Measurements from ENCODE around the gene ZNF337. TPM values are rescaled to one million over a fixed set of nuclear protein-coding genes. Genes with fewer than 3 reads are reported as not detected.
A peak's percentile ranks its signal among the peaks of the same experiment; 100 is the strongest.

Gene ZNF337
- total and polyA plus RNA-seq, 2 of the 13 experiments (the other 11 are each of a cell fraction or from before 2014, with no cell fraction given), result 17.0 to 19.6 TPM

GRCh38 chr20:25696371-25697131 is at the start of gene ZNF337 (continued):
- no peak; the same call in 1 of the 2 replicates for TF ChIP-seq ZNF737 (CRISPR knock-in tag; IDR thresholded peaks at IDR 0.05; ENCODE audit: borderline replicate concordance)
- TF ChIP-seq ZNF343 (CRISPR knock-in tag; IDR thresholded peaks at IDR 0.05), result no peak; the same call in none of the 2 replicates
- TF ChIP-seq RBM39 (IDR thresholded peaks at IDR 0.05; ENCODE audit: low read depth, low read length, poor library complexity, severe bottlenecking), result peak; percentile 98
- peak; percentile 86; the same call in 1 of the 2 replicates for TF ChIP-seq SNAPC5 (CRISPR knock-in tag; IDR thresholded peaks at IDR 0.05; ENCODE audit: borderline replicate concordance)
- no peak for TF ChIP-seq SOX6 (IDR thresholded peaks at IDR 0.05)
- TF ChIP-seq SOX6 (CRISPR knock-in tag; IDR thresholded peaks at IDR 0.05), result peak; percentile 91
- no peak for TF ChIP-seq BHLHE40 (IDR thresholded peaks at IDR 0.05; ENCODE audit: low read length)
- TF ChIP-seq CHD4 (IDR thresholded peaks at IDR 0.05; ENCODE audit: borderline replicate concordance, low read length), result no peak
- TF ChIP-seq ZNF776 (CRISPR knock-in tag; IDR thresholded peaks at IDR 0.05), result peak; percentile 90; the same call in 1 of the 2 replicates
- TF ChIP-seq NCOR1 (IDR thresholded peaks at IDR 0.05; ENCODE audit: borderline replicate concordance, low read length), result peak; percentile 44; the same call in 1 of the 2 replicates
- peak; percentile 99; the same call in 1 of the 2 replicates for TF ChIP-seq DZIP1 (CRISPR knock-in tag; IDR thresholded peaks at IDR 0.05)
- TF ChIP-seq HNRNPLL (IDR thresholded peaks at IDR 0.05; ENCODE audit: low read depth, low read length, poor library complexity, severe bottlenecking), result peak; percentile 92
- peak; percentile 95; the same call in 1 of the 2 replicates for TF ChIP-seq TSC22D2 (CRISPR knock-in tag; IDR thresholded peaks at IDR 0.05; ENCODE audit: borderline replicate concordance)
- TF ChIP-seq RAD51 (IDR thresholded peaks at IDR 0.05; ENCODE audit: borderline replicate concordance), result no peak
- no peak for TF ChIP-seq ATRX (CRISPR knock-in tag; IDR thresholded peaks at IDR 0.05; ENCODE audit: borderline replicate concordance)
- TF ChIP-seq MLLT10 (CRISPR knock-in tag; IDR thresholded peaks at IDR 0.05), result no peak
- peak; percentile 84 for TF ChIP-seq ISL2 (CRISPR knock-in tag; IDR thresholded peaks at IDR 0.05)
- peak; percentile 96; the same call in 1 of the 2 replicates for TF ChIP-seq MXD3 (CRISPR knock-in tag; IDR thresholded peaks at IDR 0.05)
- TF ChIP-seq ZZZ3 (CRISPR knock-in tag; IDR thresholded peaks at IDR 0.05; ENCODE audit: borderline replicate concordance), result peak; percentile 98
- TF ChIP-seq GPBP1L1 (CRISPR knock-in tag; IDR thresholded peaks at IDR 0.05), result no peak
- TF ChIP-seq AHR (CRISPR knock-in tag; IDR thresholded peaks at IDR 0.05), result no peak; the same call in 1 of the 2 replicates
- peak; percentile 99 for TF ChIP-seq ZNF788 (CRISPR knock-in tag; IDR thresholded peaks at IDR 0.05; ENCODE audit: borderline replicate concordance)
- TF ChIP-seq ZNF335 (CRISPR knock-in tag; IDR thresholded peaks at IDR 0.05), result peak; percentile 93
- TF ChIP-seq KMT2A (CRISPR knock-in tag; IDR thresholded peaks at IDR 0.05), result peak; percentile 99
- peak; percentile 70 for TF ChIP-seq BRD4 (CRISPR knock-in tag; IDR thresholded peaks at IDR 0.05)
- peak; percentile 48; the same call in 1 of the 2 replicates for TF ChIP-seq KDM1A (CRISPR knock-in tag; IDR thresholded peaks at IDR 0.05)
- TF ChIP-seq ZNF567 (CRISPR knock-in tag; IDR thresholded peaks at IDR 0.05; ENCODE audit: borderline replicate concordance), result peak; percentile 97
